Activated naive CD4-positive, alpha-beta T cell (primary cell): ENCODE data around the gene ANKRD11.

ENCODE experiments used
- DNase-seq, 4 experiments: peaks; one replicate each; lab custom pipeline; 2025; lab: John Stamatoyannopoulos, UW

ANKRD11 gene

DNA sequence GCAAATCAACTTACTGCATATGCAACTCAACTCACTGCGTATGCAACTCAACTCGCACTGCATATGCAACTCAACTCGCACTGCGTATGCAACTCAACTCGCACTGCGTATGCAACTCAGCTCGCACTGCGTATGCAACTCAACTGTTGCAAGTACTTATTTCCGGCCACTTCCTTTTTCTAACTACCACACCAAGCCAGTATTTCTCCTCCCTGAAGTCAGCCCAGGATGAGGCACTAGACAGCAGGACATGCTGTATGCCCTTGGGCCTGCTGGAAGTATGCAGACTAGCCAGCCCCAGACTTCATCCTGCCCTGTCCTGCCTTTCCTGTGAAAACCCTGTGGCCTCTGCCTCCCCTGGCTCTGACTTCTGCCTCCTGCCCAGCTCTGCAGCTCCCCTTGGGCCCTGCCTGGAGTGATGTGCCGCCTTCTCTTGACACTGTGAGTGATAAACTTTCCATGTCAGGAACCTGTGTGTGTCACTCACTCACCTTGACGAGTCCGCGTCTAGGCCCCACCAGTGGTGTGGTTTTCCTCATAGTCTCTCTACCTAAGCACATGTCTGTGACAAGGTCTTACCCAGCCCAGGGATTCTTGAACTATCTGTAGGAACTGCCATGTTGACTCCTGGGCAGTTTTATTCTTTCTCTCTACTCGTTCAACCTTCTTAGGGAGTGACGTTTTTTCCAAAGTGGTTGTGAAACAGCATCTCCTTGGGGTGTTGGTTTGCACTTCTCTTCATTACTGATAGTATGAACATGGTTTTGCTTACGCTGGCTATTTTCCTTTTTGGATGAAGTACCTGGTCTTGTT lies 256.5 kb downstream of the ANKRD11 start:
- DNase-seq: no peak

GRCh38 chr16:89232107-89232506 lies 258.3 kb downstream of the ANKRD11 start:
- no peak for DNase-seq

- no peak for DNase-seq
Observed at GRCh38 chr16:89230255-89230654, 260.1 kb downstream of the ANKRD11 start.

DNA sequence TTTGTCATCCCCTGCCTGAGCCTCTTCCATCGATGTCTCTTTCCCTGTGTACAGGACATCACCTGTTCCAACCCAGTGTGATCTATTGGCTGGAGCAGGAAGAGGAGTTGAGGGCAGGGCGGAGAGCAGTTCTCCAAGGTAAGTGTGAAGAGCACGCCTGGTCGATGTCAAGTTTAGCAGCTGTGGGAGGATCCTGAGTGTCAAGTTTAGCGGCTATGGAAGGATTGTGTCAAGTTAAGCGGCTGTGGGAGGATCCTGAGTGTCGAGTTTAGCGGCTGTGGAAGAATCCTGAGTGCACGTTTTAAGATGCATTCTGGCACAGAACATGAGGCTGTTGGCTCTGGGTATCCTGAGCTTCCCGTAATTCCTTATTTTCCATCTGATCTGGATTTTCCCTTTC lies 265.7 kb downstream of the ANKRD11 start:
- DNase-seq: no peak

DNA sequence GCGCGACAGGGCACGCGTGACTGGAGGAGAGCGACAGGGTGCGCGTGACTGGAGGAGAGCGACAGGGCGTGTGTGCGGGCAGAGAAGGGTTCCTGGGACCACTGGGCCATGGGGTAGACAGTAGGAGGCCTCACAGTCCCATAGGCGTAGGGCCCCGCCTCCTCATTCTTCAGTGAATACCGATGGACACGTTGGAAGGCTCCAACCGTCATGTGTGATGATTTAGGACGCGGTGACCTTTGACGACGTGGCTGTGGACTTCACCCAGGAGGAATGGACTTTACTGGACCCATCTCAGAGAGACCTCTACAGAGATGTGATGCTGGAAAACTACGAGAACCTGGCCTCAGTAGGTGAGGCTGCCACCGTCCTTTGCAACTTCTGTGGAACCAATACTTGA lies 267.4 kb downstream of the ANKRD11 start:
- no peak for DNase-seq

DNA sequence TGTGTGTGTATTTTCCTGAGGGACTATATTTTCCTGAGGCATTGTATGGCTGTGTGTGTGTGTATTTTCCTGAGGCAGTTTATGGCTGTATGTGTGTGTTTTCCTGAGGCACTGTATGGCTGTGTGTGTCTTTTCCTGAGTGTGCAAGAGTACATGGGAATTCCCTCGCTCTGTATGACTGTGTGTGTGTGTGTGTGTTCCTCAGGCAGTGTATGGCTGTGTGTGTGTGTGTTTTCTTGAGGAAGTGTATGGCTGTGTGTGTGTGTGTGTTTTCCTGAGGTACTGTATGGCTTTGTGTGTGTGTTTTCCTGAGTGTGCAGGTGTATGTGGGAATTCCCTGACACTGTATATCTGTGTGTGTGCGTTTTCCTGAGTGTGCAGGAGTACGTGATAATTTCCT lies 268.8 kb downstream of the ANKRD11 start:
- DNase-seq: no peak

GRCh38 chr16:89219365-89219764 lies 271.0 kb downstream of the ANKRD11 start:
- no peak for DNase-seq
